ENCODE measurements around the gene RWDD2A.
"Not testable (repeated sequence)": the region's sequence is repeated elsewhere in the genome, so short reads cannot be mapped to it uniquely, and the experiment has no call there.

Gene RWDD2A

GRCh38 chr6:83192871-83193746 is at the start of gene RWDD2A, which contains the start of gene PGM3:
Gene RWDD2A (plus strand): TSS chr6:83193357. CDS start chr6:83194452, 1,095 bp downstream.
Gene PGM3 (minus strand): TSS chr6:83193265. CDS start chr6:83191012, 2,253 bp downstream.
- peak; percentile 98 to 99 for ATAC-seq

GRCh38 chr6:83151114-83151513 is 42.0 kb upstream of the RWDD2A start:
- no peak for ATAC-seq

GRCh38 chr6:83152913-83153312 is 40.2 kb upstream of the RWDD2A start:
- no peak for ATAC-seq

GRCh38 chr6:83153883-83154521 is 39.2 kb upstream of the RWDD2A start:
- no peak for ATAC-seq

- ATAC-seq, result no peak
These were observed 37.4 kb upstream of the RWDD2A start for GRCh38 chr6:83155794-83156193.

- ATAC-seq, result no peak
These were observed 33.0 kb upstream of the RWDD2A start for GRCh38 chr6:83160167-83160566.

- ATAC-seq, result no peak
These were observed 25.4 kb upstream of the RWDD2A start for GRCh38 chr6:83167726-83168278.

- ATAC-seq, result no peak
These were observed 24.6 kb upstream of the RWDD2A start for GRCh38 chr6:83168556-83168955.

- ATAC-seq, result no peak
These were observed 24.1 kb upstream of the RWDD2A start for GRCh38 chr6:83169106-83169505.

GRCh38 chr6:83169511-83169910 is 23.6 kb upstream of the RWDD2A start:
- ATAC-seq, result no peak

GRCh38 chr6:83176246-83176645 is 16.9 kb upstream of the RWDD2A start:
- no peak for ATAC-seq

GRCh38 chr6:83180426-83180950 is 12.7 kb upstream of the RWDD2A start:
- no peak for ATAC-seq

- ATAC-seq, result no peak
These were observed 11.0 kb upstream of the RWDD2A start for GRCh38 chr6:83182114-83182513.

- ATAC-seq, result no peak
These were observed 9.9 kb upstream of the RWDD2A start for GRCh38 chr6:83183082-83183828.

GRCh38 chr6:83185096-83185495 is 8.1 kb upstream of the RWDD2A start:
- no peak for ATAC-seq

GRCh38 chr6:83188501-83188900 is 4.7 kb upstream of the RWDD2A start:
- no peak for ATAC-seq

GRCh38 chr6:83190626-83191025 is 2.5 kb upstream of the RWDD2A start:
- no peak for ATAC-seq

GRCh38 chr6:83191974-83192373 is 1.2 kb upstream of the RWDD2A start:
- not testable (repeated sequence) for ATAC-seq

GRCh38 chr6:83192456-83192855 is 701 bp upstream of the RWDD2A start:
- ATAC-seq, result peak; percentile 14 to 22

- ATAC-seq, result no peak
These were observed 800 bp downstream of the RWDD2A start for GRCh38 chr6:83193747-83194566.

- ATAC-seq, result no peak
These were observed 5.5 kb downstream of the RWDD2A start for GRCh38 chr6:83198486-83199172.

All from activated CD4-positive, CD25-positive, alpha-beta regulatory T cell treated with anti-CD3 and anti-CD28 coated beads, Interleukin-2, amount 50 U/mL, for 24 hours (primary cell).